NT2/D1 (cell line): ENCODE measurements around the gene SINHCAF.

Source experiments
- YY1 ChIP-seq: IDR thresholded peaks from 2 replicates; pipeline ENCODE4 v1.6.1; 2011; ENCODE audit not compliant: insufficient read length, insufficient read depth
- ZNF274 ChIP-seq: IDR thresholded peaks from 2 replicates; pipeline ENCODE4 v1.6.1; 2011; ENCODE audit warnings: mild to moderate bottlenecking, low read depth, low read length

DNA sequence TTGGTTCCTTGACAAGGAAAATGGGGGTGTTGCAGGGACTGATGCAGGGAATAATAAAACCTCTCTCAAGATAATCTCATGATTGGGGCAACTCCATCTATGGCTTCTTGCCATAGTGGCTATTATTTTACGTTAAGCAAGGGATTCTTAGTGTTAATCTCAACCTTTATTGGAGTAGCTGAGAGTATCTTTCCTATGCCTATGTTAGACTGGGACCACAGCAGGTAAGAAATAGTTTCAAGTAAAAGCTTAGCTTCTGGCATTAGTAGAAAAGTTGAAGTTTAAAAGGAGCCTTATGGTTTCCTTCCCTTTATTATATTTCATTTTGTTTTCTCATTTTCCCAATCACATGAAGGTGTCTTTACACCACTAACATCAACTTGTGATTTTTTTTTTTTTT is 16.7 kb downstream of the SINHCAF start:
- no peak for TF ChIP-seq ZNF274
- no peak for TF ChIP-seq YY1
